Endothelial cell of umbilical vein (primary cell): ENCODE measurements around the gene SCG3. TPM values are rescaled to one million over a fixed set of nuclear protein-coding genes. Genes with fewer than 3 reads are reported as not detected.

ENCODE experiments used
- BruUV-seq: library from RNA; stranded (reverse); fragments of 400-500 nt; replicated peaks from 2 replicates; lab custom pipeline; 2021; lab: Mats Ljungman, UMichigan
- CTCF ChIA-PET: fragments of 300-600, 350-600 bp; sonication (Branson Sonifier 250); formaldehyde crosslinking; loops from one replicate; lab custom pipeline; 2021; ENCODE audit warnings: antibody characterized with exemption, inconsistent platforms; lab: Charles Lee
- POLR2A ChIA-PET: fragments of 300-600, 350-600 bp; sonication (Branson Sonifier 250); formaldehyde crosslinking; loops from one replicate; lab custom pipeline; 2021; ENCODE audit warnings: antibody characterized with exemption, inconsistent platforms; lab: Charles Lee
- DNase-seq: peaks from one replicate; pipeline ENCODE4 v3.0.0-alpha.2; 2011; ENCODE audit warnings: low read depth, low spot score
- FAIRE-seq: peaks from 2 replicates; lab custom pipeline; 2011; peaks lifted over from hg19 to GRCh38; lab: Jason Lieb, UNC
- H2AFZ ChIP-seq: 2 replicates; pipeline ENCODE4 v1.6.0; 2012; ENCODE audit warnings: low read depth, low read length, control low read depth, inconsistent platforms
- H3K27ac ChIP-seq: 2 replicates; pipeline ENCODE4 v1.5.1; 2011; ENCODE audit warnings: low read depth, mild to moderate bottlenecking, control low read depth, low read length, moderate library complexity; ENCODE audit not compliant: insufficient read depth
- H3K27me3 ChIP-seq, 2 experiments: 2 replicates each; pipeline versions ENCODE4 v1.6.0 to v1.6.1; 2011; ENCODE audit warnings: low read length in 2 of 2, mixed read lengths in 1 of 2; ENCODE audit not compliant: control insufficient read depth in 2 of 2, insufficient read depth in 2 of 2
- H3K36me3 ChIP-seq, 2 experiments: 2 replicates in 1 of 2; 3 replicates in 1 of 2; pipeline ENCODE4 v1.5.1; 2011; ENCODE audit warnings: low read length in 2 of 2, mild to moderate bottlenecking in 1 of 2, moderate library complexity in 1 of 2; ENCODE audit not compliant: control insufficient read depth in 2 of 2, insufficient read depth in 2 of 2; ENCODE audit errors: extremely low read depth in 1 of 2
- H3K4me1 ChIP-seq: 3 replicates; pipeline ENCODE4 v1.5.1; 2011; ENCODE audit warnings: mild to moderate bottlenecking, low read length; ENCODE audit not compliant: control insufficient read depth, insufficient read depth; ENCODE audit errors: extremely low read depth
- H3K4me2 ChIP-seq: 2 replicates; pipeline ENCODE4 v1.6.1; 2011; ENCODE audit warnings: low read length, control low read depth, mixed read lengths; ENCODE audit not compliant: insufficient read depth
- H3K4me3 ChIP-seq, 3 experiments: fragments of 200-600 bp in 1 of 3; sonication (generic), shearing (Covaris generic) in 1 of 3; replicated peaks in 1 of 3; 2 replicates each; pipeline ENCODE4 v1.5.1; 2011 to 2016; ENCODE audit warnings: control low read depth in 3 of 3, low read length in 3 of 3, mild to moderate bottlenecking in 2 of 3, inconsistent platforms in 1 of 3, low read depth in 1 of 3, moderate library complexity in 1 of 3; ENCODE audit not compliant: insufficient read depth in 1 of 3
- H3K79me2 ChIP-seq: 2 replicates; pipeline ENCODE4 v1.6.0; 2012; ENCODE audit warnings: low read length, inconsistent platforms; ENCODE audit not compliant: control insufficient read depth, insufficient read depth
- H3K9ac ChIP-seq: replicated peaks from 2 replicates; pipeline ENCODE3; 2011; ENCODE audit warnings: low read length, control low read depth; ENCODE audit not compliant: insufficient read depth; ENCODE audit errors: extremely low read depth
- H3K9me1 ChIP-seq: replicated peaks from 3 replicates; pipeline ENCODE4 v1.6.0; 2011; ENCODE audit warnings: mild to moderate bottlenecking, low read length; ENCODE audit not compliant: control insufficient read depth, insufficient read depth; ENCODE audit errors: extremely low read depth
- H3K9me3 ChIP-seq: replicated peaks from 2 replicates; pipeline ENCODE4 v1.5.1; 2012; ENCODE audit warnings: low read length, inconsistent platforms; ENCODE audit not compliant: control insufficient read depth, insufficient read depth
- H4K20me1 ChIP-seq: replicated peaks from 2 replicates; pipeline ENCODE3; 2011; ENCODE audit warnings: mild to moderate bottlenecking, low read length; ENCODE audit not compliant: control insufficient read depth, insufficient read depth; ENCODE audit errors: extremely low read depth
- EZH2 ChIP-seq: IDR thresholded peaks from 2 replicates; pipeline ENCODE4 v1.6.1; 2012; ENCODE audit warnings: borderline replicate concordance, low read depth, mild to moderate bottlenecking, moderate library complexity, low read length, inconsistent platforms; ENCODE audit not compliant: severe bottlenecking
- FOS ChIP-seq: IDR thresholded peaks from 2 replicates; pipeline ENCODE4 v1.6.1; 2011; ENCODE audit warnings: mild to moderate bottlenecking, low read length, moderate library complexity, borderline replicate concordance; ENCODE audit not compliant: insufficient read depth
- GATA2 ChIP-seq: IDR thresholded peaks from 2 replicates; pipeline ENCODE4 v1.7.0; 2011; ENCODE audit warnings: low read depth, mild to moderate bottlenecking, moderate library complexity, mixed read lengths, low read length; ENCODE audit not compliant: insufficient read length, insufficient read depth
- JUN ChIP-seq: IDR thresholded peaks from 2 replicates; pipeline ENCODE4 v1.6.1; 2011; ENCODE audit warnings: borderline replicate concordance, low read depth; ENCODE audit not compliant: insufficient read length, insufficient read depth
- MAX ChIP-seq: IDR thresholded peaks from 2 replicates; pipeline ENCODE4 v1.6.1; 2011; ENCODE audit not compliant: insufficient read depth, insufficient read length
- MYC ChIP-seq: IDR thresholded peaks from one replicate; pipeline ENCODE4 v1.6.1; 2011; ENCODE audit warnings: mild to moderate bottlenecking, low read depth, low read length
- POLR2A ChIP-seq: IDR thresholded peaks from 2 replicates; pipeline ENCODE4 v1.6.1; 2012; ENCODE audit warnings: low read depth, mild to moderate bottlenecking, control low read depth, low read length
- POLR2AphosphoS5 ChIP-seq: IDR thresholded peaks from 2 replicates; pipeline ENCODE4 v1.6.1; 2012; ENCODE audit warnings: low read depth, mild to moderate bottlenecking, control low read depth, low read length, moderate library complexity; ENCODE audit not compliant: insufficient read depth
- dilution Hi-C: fragments of 300-500 bp; cut with MboI; formaldehyde crosslinking; loops from one replicate; pipeline ENCODE4 v1.15.0; 2019; ENCODE audit warnings: low sequenced_read_pairs; ENCODE audit not compliant: extremely low pct_ligation_motif_present
- intact Hi-C: fragments of 100-400 bp; cut with micrococcal nuclease; formaldehyde crosslinking; loops from one replicate; pipeline ENCODE4 v1.10.0; 2022
- polyA plus RNA-seq, 4 experiments: library from polyadenylated mRNA; depleted of rRNA in 3 of 4; stranded (reverse) in 3 of 4; unstranded in 1 of 4; fragments of >200 nt; gene quantifications; 2 replicates each; pipeline versions ENCODE4 v1.2.1 to v1.2.3, GENCODE V29; 2011 to 2012; ENCODE audit warnings: missing spikeins in 1 of 4
- total RNA-seq: library from RNA; stranded (reverse); gene quantifications from 2 replicates; pipeline ENCODE4 v1.2.3, GENCODE V29; 2021
- TF ChIP-seq, protein P1 (sequence below), 2 donors: IDR thresholded peaks; 1 replicate in 1 of 2; 2 replicates in 1 of 2; pipeline ENCODE4 v1.5.1; 2011; ENCODE audit warnings: low read length in 2 of 2, mild to moderate bottlenecking in 2 of 2, moderate library complexity in 2 of 2, control low read depth in 1 of 2, inconsistent platforms in 1 of 2, low read depth in 1 of 2; ENCODE audit not compliant: insufficient read depth in 1 of 2; ENCODE audit errors: extremely low read depth in 1 of 2

Gene SCG3
- total and polyA plus RNA-seq, 2 donors (not counting 3 experiments of a cell fraction or from before 2014, with no cell fraction given), result not detected

DNA sequence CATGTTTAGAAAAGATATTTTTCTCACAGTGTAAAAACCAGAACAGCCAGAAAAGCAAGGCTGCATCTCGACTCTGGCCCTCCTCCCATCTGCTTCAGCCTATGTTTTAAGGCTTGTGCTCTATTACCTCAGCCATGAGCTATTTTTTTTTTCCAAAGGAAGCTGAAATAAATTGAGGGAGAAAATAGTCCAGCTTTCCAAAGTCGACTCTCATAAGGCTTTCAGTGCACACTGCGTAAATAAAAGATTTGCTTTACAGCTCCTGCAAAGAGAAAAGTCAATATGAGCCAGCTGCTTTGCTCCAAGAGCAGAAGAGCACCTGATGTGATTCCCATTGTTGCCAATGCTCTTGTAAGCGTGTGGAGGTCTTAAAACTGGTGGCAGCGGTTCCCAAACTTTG lies 26.7 kb downstream of the SCG3 start:
- POLR2A ChIA-PET, result no interaction called here

More for the DNA sequence above, 26.7 kb downstream of the SCG3 start:
- intact Hi-C loops (no loop called here), dilution Hi-C loops (no loop called here)
- Histone ChIP-seq H3K4me2 (no peak overlapping the region), H3K79me2 (no peaks in the 10 kb centered on the region), H3K4me3 (no peak overlapping the region), H4K20me1 (no peaks in the 10 kb centered on the region), H2AFZ (no peak overlapping the region), H3K27me3 (peaks cover 9 to 14% of the 10 kb centered on the region in 2 experiments), H3K9ac (no peak overlapping the region), H3K9me3 (no peaks in the 10 kb centered on the region), H3K4me1 (no peaks in the 10 kb centered on the region), H3K36me3 (no peaks in the 10 kb centered on the region), H3K27ac (no peak overlapping the region), H3K9me1 (no peaks in the 10 kb centered on the region)
- TF ChIP-seq POLR2AphosphoS5, result no peak
- no peak for TF ChIP-seq FOS
- no peak for TF ChIP-seq MYC
- TF ChIP-seq EZH2, result no peak
- TF ChIP-seq MAX, result no peak
- TF ChIP-seq, protein P1, sequence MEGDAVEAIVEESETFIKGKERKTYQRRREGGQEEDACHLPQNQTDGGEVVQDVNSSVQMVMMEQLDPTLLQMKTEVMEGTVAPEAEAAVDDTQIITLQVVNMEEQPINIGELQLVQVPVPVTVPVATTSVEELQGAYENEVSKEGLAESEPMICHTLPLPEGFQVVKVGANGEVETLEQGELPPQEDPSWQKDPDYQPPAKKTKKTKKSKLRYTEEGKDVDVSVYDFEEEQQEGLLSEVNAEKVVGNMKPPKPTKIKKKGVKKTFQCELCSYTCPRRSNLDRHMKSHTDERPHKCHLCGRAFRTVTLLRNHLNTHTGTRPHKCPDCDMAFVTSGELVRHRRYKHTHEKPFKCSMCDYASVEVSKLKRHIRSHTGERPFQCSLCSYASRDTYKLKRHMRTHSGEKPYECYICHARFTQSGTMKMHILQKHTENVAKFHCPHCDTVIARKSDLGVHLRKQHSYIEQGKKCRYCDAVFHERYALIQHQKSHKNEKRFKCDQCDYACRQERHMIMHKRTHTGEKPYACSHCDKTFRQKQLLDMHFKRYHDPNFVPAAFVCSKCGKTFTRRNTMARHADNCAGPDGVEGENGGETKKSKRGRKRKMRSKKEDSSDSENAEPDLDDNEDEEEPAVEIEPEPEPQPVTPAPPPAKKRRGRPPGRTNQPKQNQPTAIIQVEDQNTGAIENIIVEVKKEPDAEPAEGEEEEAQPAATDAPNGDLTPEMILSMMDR (IDR thresholded peaks at IDR 0.05; ENCODE audit: extremely low read depth in 1 of 2, insufficient read depth in 1 of 2, low read depth in 1 of 2, low read length in 2 of 2), result no peak
- no peak for TF ChIP-seq JUN
- TF ChIP-seq GATA2, result no peak
- TF ChIP-seq POLR2A, result no peak
- FAIRE-seq, result no peak
- DNase-seq, result no peak
- no TSS peak for BruUV-seq
- CTCF ChIA-PET, result no interaction called here
